ENCODE measurements around the gene SLC9A3.
"Not testable (repeated sequence)": the region's sequence is repeated elsewhere in the genome, so short reads cannot be mapped to it uniquely, and the experiment has no call there.

SLC9A3 gene

GRCh38 chr5:524234-524972 is at the start of gene SLC9A3:
SLC9A3 (minus strand) TSS chr5:524449.
- no peak for DNase-seq

GRCh38 chr5:573976-574375 is 49.7 kb upstream of the SLC9A3 start:
- no peak for DNase-seq

GRCh38 chr5:573206-573605 is 49.0 kb upstream of the SLC9A3 start:
- no peak for DNase-seq

- DNase-seq, result no peak
These were observed 48.3 kb upstream of the SLC9A3 start for GRCh38 chr5:572398-573019.

GRCh38 chr5:571791-572190 is 47.5 kb upstream of the SLC9A3 start:
- DNase-seq, result no peak

- no peak for DNase-seq
These were observed 46.6 kb upstream of the SLC9A3 start for GRCh38 chr5:570886-571285.

GRCh38 chr5:570446-570845 is 46.2 kb upstream of the SLC9A3 start:
- no peak for DNase-seq

- DNase-seq, result no peak
These were observed 45.7 kb upstream of the SLC9A3 start for GRCh38 chr5:569868-570361.

- DNase-seq, result no peak
These were observed 45.2 kb upstream of the SLC9A3 start for GRCh38 chr5:569358-569867.

- no peak for DNase-seq
These were observed 44.6 kb upstream of the SLC9A3 start for GRCh38 chr5:568809-569208.

- peak; percentile 42 for DNase-seq
These were observed 44.0 kb upstream of the SLC9A3 start for GRCh38 chr5:568061-568781.

GRCh38 chr5:567664-568060 is 43.4 kb upstream of the SLC9A3 start:
- no peak for DNase-seq

- DNase-seq, result no peak
These were observed 42.5 kb upstream of the SLC9A3 start for GRCh38 chr5:566636-567309.

GRCh38 chr5:565782-566440 is 41.7 kb upstream of the SLC9A3 start:
- no peak for DNase-seq

- no peak for DNase-seq
These were observed 37.2 kb upstream of the SLC9A3 start for GRCh38 chr5:561408-561807.

- no peak for DNase-seq
These were observed 36.5 kb upstream of the SLC9A3 start for GRCh38 chr5:560792-561166.

GRCh38 chr5:558871-559503 is 34.7 kb upstream of the SLC9A3 start:
- DNase-seq, result no peak

GRCh38 chr5:558326-558725 is 34.1 kb upstream of the SLC9A3 start:
- no peak for DNase-seq

- DNase-seq, result not testable (repeated sequence)
These were observed 33.7 kb upstream of the SLC9A3 start for GRCh38 chr5:557917-558316.

- no peak for DNase-seq
These were observed 32.7 kb upstream of the SLC9A3 start for GRCh38 chr5:556909-557441.

- DNase-seq, result no peak
These were observed 30.9 kb upstream of the SLC9A3 start for GRCh38 chr5:555058-555623.
